GM13976 (cell line): ENCODE data around the gene TEX48.
A peak's percentile ranks its signal among the peaks of the same experiment; 100 is the strongest.

Experiments
- DNase-seq: peaks from one replicate; pipeline ENCODE4 v3.0.0; 2012; ENCODE audit warnings: low spot score
- in situ Hi-C: fragments of 300-500 bp; cut with MboI; formaldehyde crosslinking; loops from one replicate; pipeline ENCODE4 v1.12.0; 2022; ENCODE audit warnings: low sequenced_read_pairs, mixed read lengths, inconsistent platforms; ENCODE audit not compliant: unreplicated experiment
- TF ChIP-seq, protein P1 (sequence below): IDR thresholded peaks from 2 replicates; pipeline ENCODE4 v1.5.1; 2012; ENCODE audit warnings: borderline replicate concordance, mild to moderate bottlenecking; ENCODE audit not compliant: insufficient read depth; ENCODE audit errors: extremely low read depth, missing control alignments, control extremely low read depth

The TEX48 gene

DNA sequence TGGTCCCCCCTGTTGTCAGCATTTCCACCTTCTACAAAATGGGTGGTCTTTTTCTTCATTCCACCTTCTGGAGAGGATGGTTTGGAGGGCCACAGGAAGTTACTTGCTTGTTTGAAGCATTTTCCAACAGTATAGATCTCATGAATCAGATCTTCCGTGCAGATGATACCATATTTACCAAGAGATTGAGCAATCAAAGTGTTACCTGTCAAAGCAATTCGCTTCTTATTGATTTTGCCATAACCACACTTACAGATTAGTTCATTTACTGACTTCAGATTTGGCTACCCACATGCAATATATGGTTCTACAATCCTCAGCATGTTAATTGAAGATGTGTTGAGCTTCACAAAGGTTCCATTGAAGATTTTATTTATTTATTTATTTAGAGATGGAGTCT, 14.0 kb upstream of the TEX48 start:
- TF ChIP-seq, protein P1, sequence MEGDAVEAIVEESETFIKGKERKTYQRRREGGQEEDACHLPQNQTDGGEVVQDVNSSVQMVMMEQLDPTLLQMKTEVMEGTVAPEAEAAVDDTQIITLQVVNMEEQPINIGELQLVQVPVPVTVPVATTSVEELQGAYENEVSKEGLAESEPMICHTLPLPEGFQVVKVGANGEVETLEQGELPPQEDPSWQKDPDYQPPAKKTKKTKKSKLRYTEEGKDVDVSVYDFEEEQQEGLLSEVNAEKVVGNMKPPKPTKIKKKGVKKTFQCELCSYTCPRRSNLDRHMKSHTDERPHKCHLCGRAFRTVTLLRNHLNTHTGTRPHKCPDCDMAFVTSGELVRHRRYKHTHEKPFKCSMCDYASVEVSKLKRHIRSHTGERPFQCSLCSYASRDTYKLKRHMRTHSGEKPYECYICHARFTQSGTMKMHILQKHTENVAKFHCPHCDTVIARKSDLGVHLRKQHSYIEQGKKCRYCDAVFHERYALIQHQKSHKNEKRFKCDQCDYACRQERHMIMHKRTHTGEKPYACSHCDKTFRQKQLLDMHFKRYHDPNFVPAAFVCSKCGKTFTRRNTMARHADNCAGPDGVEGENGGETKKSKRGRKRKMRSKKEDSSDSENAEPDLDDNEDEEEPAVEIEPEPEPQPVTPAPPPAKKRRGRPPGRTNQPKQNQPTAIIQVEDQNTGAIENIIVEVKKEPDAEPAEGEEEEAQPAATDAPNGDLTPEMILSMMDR = no peak
- DNase-seq = no peak
- in situ Hi-C loops = loop anchor here (25.0 kb wide), 1 partner anchor 816 kb away; no protein-coding TSS in a partner anchor

DNA sequence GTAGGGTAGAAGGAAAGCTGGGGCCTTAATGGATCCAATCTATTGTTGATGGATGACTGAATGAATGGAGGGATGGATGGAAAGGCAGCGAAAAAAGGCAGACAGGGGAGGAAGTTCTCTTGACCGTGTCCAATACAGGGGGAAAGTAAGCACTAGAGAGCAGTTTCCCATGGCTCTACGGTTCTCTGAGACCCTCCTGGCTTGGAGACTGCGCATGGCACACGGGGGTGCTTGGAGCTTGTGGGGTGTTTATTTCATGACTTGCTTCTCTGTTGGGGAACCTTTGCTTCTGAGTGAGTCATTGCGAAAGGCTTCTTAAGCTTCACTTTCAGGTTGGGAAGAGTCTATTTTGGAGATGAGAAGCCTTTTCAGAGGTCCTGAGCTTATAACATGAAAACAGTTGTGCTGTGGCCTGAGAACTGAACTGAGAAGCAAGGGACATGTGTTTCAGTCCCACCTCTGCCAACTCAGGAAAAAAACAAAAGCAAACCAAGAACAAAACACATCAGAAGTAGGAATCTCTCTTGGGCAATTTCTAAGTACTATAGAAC, 12.8 kb upstream of the TEX48 start:
- DNase-seq = peak; percentile 41
- in situ Hi-C loops = loop anchor here (25.0 kb wide), 1 partner anchor 818 kb away; no protein-coding TSS in a partner anchor

DNA sequence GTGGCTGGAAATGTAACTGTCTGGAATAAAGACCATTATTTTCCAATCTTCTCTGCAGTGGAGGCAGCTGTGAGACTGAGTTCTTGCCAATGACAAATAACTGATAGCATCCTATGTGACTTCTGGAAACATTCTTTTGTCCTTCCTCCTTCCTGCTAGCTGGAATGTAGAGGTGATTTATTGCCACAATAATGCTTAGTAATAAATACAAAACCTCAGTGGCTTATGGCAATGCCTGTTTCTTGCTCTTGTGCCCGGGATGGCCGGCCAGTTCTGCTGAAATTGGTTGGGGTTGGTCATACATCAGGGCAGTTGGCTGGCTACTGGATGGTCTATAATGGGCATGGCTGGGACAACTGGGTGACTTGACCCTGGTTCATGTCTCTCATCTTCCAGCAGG, 12.2 kb upstream of the TEX48 start:
- TF ChIP-seq, protein P1 = no peak
- in situ Hi-C loops = loop anchor here (25.0 kb wide), 1 partner anchor 818 kb away; no protein-coding TSS in a partner anchor
- DNase-seq = no peak

More for the DNA sequence above, 12.8 kb upstream of the TEX48 start:
- TF ChIP-seq, protein P1 = no peak

DNA sequence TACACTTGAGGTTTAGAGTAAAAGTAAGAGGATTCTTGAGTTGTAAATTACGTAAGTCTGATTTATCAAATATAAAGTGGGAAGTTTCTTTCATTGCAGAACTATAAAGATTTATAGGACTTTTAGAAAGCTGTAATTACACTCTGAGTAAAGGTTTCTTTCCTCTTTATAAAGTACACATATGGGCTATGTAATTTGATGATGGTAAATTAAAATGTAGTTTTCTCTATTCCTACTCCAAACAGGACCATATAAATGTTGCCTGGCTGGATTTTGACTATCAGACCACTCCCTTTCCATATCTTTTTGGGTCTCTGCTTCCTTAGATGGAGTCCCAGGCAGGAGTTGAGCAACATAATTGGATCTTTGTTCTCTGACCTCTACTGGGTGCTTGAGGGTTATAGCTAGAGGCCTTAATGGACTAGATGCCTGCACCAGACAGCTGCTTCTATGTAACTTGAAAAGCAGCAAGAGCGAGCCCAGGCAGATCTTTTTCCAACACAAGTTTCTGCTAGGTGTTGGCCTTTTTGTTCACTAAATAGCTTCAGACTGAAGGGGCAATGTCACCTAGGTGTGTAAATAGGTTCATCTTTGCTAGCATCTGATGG, 11.4 kb upstream of the TEX48 start:
- DNase-seq = no peak
- in situ Hi-C loops = loop anchor here (25.0 kb wide), 1 partner anchor 819 kb away; no protein-coding TSS in a partner anchor
- TF ChIP-seq, protein P1 = no peak

DNA sequence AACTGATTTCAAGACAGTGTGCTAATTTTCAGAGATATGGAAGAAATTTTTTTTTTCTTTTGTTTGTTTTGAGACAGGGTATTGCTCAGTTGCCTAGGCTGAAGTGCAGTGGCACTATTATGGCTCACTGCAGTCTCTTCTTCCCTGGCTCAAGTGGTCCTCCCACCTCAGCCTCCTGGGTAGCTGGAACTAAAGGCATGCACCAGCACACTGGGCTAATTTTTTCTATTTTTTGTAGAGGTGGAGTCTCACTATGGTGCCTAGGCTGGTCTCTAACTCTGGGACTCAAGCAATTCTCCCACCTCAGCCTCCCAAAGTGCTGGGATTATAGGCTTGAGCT, 9.9 kb upstream of the TEX48 start:
- no peak for DNase-seq
- in situ Hi-C loops = loop anchor here (25.0 kb wide), 1 partner anchor 820 kb away; no protein-coding TSS in a partner anchor

DNA sequence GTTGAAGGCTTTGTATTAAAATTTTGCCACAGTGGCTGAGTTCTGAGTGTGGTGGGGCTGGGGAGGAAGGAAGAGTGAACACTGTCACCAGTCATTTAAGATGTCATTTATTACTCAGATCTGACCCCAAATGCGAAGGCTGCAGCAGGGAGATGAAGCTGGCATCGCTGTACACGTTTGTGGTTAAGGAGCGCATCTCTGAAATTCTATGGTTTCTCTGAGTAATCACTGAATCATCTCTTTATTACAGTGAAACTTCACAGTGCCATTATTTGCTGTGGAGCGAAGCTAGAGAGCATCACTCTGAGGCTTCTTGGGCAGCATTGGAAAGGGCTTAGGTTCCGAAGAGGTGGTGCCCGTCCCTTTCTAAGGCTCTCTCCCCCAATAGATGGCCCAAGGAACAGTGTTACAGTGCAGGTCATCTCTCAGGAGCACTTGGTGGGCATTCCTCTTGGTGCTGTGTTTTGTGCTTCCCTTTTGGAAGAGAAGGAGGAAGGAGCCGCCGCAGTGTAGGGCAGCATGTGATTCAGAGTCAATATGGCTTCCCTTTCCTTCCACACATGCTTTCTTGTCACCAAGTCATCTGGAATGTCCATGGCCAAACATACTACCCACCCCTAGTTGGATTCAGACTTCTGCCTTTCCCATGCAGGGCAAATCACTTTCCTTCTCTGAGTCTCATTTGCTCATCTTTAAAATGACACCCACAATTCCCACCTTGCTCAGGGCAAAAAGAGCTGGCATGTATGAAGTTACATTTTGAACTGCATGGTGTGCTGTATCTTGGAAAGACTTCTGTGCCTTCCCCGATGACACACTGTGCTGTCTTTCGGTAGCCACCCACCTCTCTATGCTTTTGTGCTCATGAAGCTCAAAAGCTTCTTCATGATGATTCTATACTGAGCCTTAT, 9.3 kb upstream of the TEX48 start:
- DNase-seq = no peak
- TF ChIP-seq, protein P1 = no peak
- in situ Hi-C loops = loop anchor here (25.0 kb wide), 1 partner anchor 821 kb away; no protein-coding TSS in a partner anchor

More for the DNA sequence above, 9.9 kb upstream of the TEX48 start:
- TF ChIP-seq, protein P1 = no peak
